ENCODE data around the gene TNK2. TPM values are rescaled to one million over a fixed set of nuclear protein-coding genes. Genes with fewer than 3 reads are reported as not detected.
A peak's percentile ranks its signal among the peaks of the same experiment; 100 is the strongest.

TNK2 gene
- polyA plus RNA-seq, 2 of the 4 experiments (the other 2 are of a cell fraction), result 2.2 to 12.5 TPM

GRCh38 chr3:195850857-195851543, 57.4 kb downstream of the TNK2 start:
- FAIRE-seq (no peak), ATAC-seq (peak; percentile 80 to 83), DNase-seq (ENCODE audit: low read depth in 1 of 2, low spot score in 1 of 2) (peak; percentile 69 to 88)
- WGBS (ENCODE audit: missing lambda C conversion rate), result 29% methylated on average over 30 of the region's 31 CpGs
- Histone ChIP-seq H3K4me1 (peaks cover 14% of the 10 kb centered on the region), H3K4me3 (no peak overlapping the region), H3K4me2 (peak overlapping the region; percentile 53), H3K9me3 (no peaks in the 10 kb centered on the region), H3K27ac (no peak overlapping the region)
- TF ChIP-seq ATOH8 (CRISPR knock-in tag; IDR thresholded peaks at IDR 0.05; ENCODE audit: low read depth) (no peak), TP53 (CRISPR knock-in tag; IDR thresholded peaks at IDR 0.05) (no peak), SMC3 (IDR thresholded peaks at IDR 0.05) (peak; percentile 87), CBX8 (IDR thresholded peaks at IDR 0.05) (no peak), RFX5 (IDR thresholded peaks at IDR 0.05) (peak; percentile 37; the same call in 1 of the 2 replicates), CTCF (IDR thresholded peaks at IDR 0.05) (peak; percentile 99), RAD21 (conservative IDR thresholded peaks at IDR 0.05 in 1 of 2, IDR thresholded peaks at IDR 0.05 in 1 of 2) (peak; percentile 89 to 90)
- ChIA-PET POLR2A (no interaction called here), CTCF (interaction anchor here (0.6 to 11.1 kb wide), 38 partner anchors 8 to 231 kb away, joined by 3 to 206 read pairs (median 4); partner anchors contain the start of gene MUC20)

GRCh38 chr3:195849322-195850074, 58.9 kb downstream of the TNK2 start:
- no peak overlapping the region for H3K27ac ChIP-seq
- ATAC-seq (peak; percentile 50 to 76; a peak in 4 of 6 replicates), FAIRE-seq (no peak), DNase-seq (ENCODE audit: low read depth in 1 of 2, low spot score in 1 of 2) (peak; percentile 13 to 62)
- 43% methylated on average over 25 of the region's 53 CpGs for WGBS (ENCODE audit: missing lambda C conversion rate)
- peak overlapping the region; percentile 20; the same call in 1 of the 3 replicates for H3K4me2 ChIP-seq
- H3K4me1 ChIP-seq, result peaks cover 18% of the 10 kb centered on the region
- no peaks in the 10 kb centered on the region for H3K9me3 ChIP-seq
- H3K4me3 ChIP-seq, result no peak overlapping the region
- no peak for TF ChIP-seq KDM5A (IDR thresholded peaks at IDR 0.05)
- peak; percentile 53 for TF ChIP-seq CTCF (IDR thresholded peaks at IDR 0.05)
- ChIA-PET POLR2A (no interaction called here), CTCF (interaction anchor here (0.7 to 11.1 kb wide), 24 partner anchors 9 to 625 kb away, joined by 3 to 206 read pairs (median 5); partner anchors contain the start of gene MUC20)

GRCh38 chr3:195847055-195847950, 61.0 kb downstream of the TNK2 start:
- TF ChIP-seq HOXB5 (CRISPR knock-in tag; IDR thresholded peaks at IDR 0.05), result no peak
- TF ChIP-seq HOXA7 (CRISPR knock-in tag; IDR thresholded peaks at IDR 0.05), result no peak
- TF ChIP-seq CHD4 (IDR thresholded peaks at IDR 0.05; ENCODE audit: borderline replicate concordance), result no peak
- no peak for TF ChIP-seq FOSB (CRISPR knock-in tag; IDR thresholded peaks at IDR 0.05)
- TF ChIP-seq CHD2 (IDR thresholded peaks at IDR 0.05; ENCODE audit: low read length, partially characterized antibody), result no peak
- TF ChIP-seq FOSL2 (IDR thresholded peaks at IDR 0.05), result no peak
- TF ChIP-seq FOSL2 (CRISPR knock-in tag; IDR thresholded peaks at IDR 0.05), result peak; percentile 45; the same call in 1 of the 2 replicates
- TF ChIP-seq RARB (CRISPR knock-in tag; IDR thresholded peaks at IDR 0.05), result peak; percentile 58; the same call in 1 of the 2 replicates
- no peak for TF ChIP-seq KDM5A (IDR thresholded peaks at IDR 0.05)
- peak in 1 of 2 experiments; percentile 40; a peak in 1 of 4 replicates for TF ChIP-seq CEBPB (IDR thresholded peaks at IDR 0.05)
- TF ChIP-seq CTCF (IDR thresholded peaks at IDR 0.05), result no peak
- TF ChIP-seq ZSCAN20 (CRISPR knock-in tag; IDR thresholded peaks at IDR 0.05), result no peak
- TF ChIP-seq SREBF2 (IDR thresholded peaks at IDR 0.05), result no peak
- no peak for TF ChIP-seq JUNB (IDR thresholded peaks at IDR 0.05)
- ATAC-seq (peak; percentile 59 to 75; a peak in 5 of 6 replicates), FAIRE-seq (no peak), DNase-seq (ENCODE audit: low read depth in 1 of 2, low spot score in 1 of 2) (peak; percentile 17 to 63)
- Histone ChIP-seq H3K4me1 (peaks cover 18% of the 10 kb centered on the region), H3K9me3 (no peaks in the 10 kb centered on the region), H3K4me3 (no peak overlapping the region), H3K4me2 (peak overlapping the region; percentile 45), H3K27ac (peak overlapping the region; percentile 38 to 88)
- CTCF ChIA-PET, result interaction anchor here (0.6 to 5.0 kb wide), 4 partner anchors 12 to 310 kb away, joined by 3 to 33 read pairs (median 4); no protein-coding TSS in a partner anchor
- POLR2A ChIA-PET, result no interaction called here
- WGBS (ENCODE audit: missing lambda C conversion rate), result 50% methylated on average over 6 of the region's 24 CpGs
